HG03571 (cell line): ENCODE data around the gene ITGA7.

Experiments used
- ATAC-seq: cut with Tn5 transposase; IDR thresholded peaks from one replicate; pipeline ENCODE4 v1.9.1; 2021; ENCODE audit not compliant: unreplicated experiment

The ITGA7 gene

GRCh38 chr12:55707841-55708694, at the start of gene ITGA7:
Gene ITGA7, minus strand, starts transcription at chr12:55707904. Its CDS starts 222 bp downstream, at chr12:55707682.
- ATAC-seq = no peak

- no peak for ATAC-seq
Observed at GRCh38 chr12:55755246-55755645, 47.5 kb upstream of the ITGA7 start.

- ATAC-seq = no peak
Observed at GRCh38 chr12:55748230-55748993, 40.7 kb upstream of the ITGA7 start.

GRCh38 chr12:55746913-55747231, 39.2 kb upstream of the ITGA7 start:
- ATAC-seq = no peak

- no peak for ATAC-seq
Observed at GRCh38 chr12:55746174-55746912, 38.6 kb upstream of the ITGA7 start.

- ATAC-seq = no peak
Observed at GRCh38 chr12:55745361-55746173, 37.9 kb upstream of the ITGA7 start.

GRCh38 chr12:55744340-55745030, 36.8 kb upstream of the ITGA7 start:
- ATAC-seq = no peak

- ATAC-seq = no peak
Observed at GRCh38 chr12:55743406-55744339, 36.0 kb upstream of the ITGA7 start.

- ATAC-seq = peak; percentile 23
Observed at GRCh38 chr12:55742719-55743405, 35.2 kb upstream of the ITGA7 start, which contains the start of gene GDF11. Gene GDF11, plus strand, starts transcription at chr12:55743122. Its CDS starts 195 bp downstream, at chr12:55743317.

- ATAC-seq = no peak
Observed at GRCh38 chr12:55741931-55742680, 34.4 kb upstream of the ITGA7 start.

GRCh38 chr12:55739025-55739378, 31.3 kb upstream of the ITGA7 start:
- ATAC-seq = no peak

- ATAC-seq = peak; percentile 85
Observed at GRCh38 chr12:55738123-55739024, 30.7 kb upstream of the ITGA7 start.

GRCh38 chr12:55737581-55738122, 29.9 kb upstream of the ITGA7 start:
- no peak for ATAC-seq

GRCh38 chr12:55736780-55737580, 29.3 kb upstream of the ITGA7 start:
- ATAC-seq = no peak

- ATAC-seq = no peak
Observed at GRCh38 chr12:55736076-55736475, 28.4 kb upstream of the ITGA7 start.

GRCh38 chr12:55734595-55734994, 26.9 kb upstream of the ITGA7 start:
- no peak for ATAC-seq
